Duodenal mucosa (tissue), 2 donors: ENCODE measurements around the gene UGT1A3.

ENCODE experiments used
- H3K27ac ChIP-seq: one replicate; pipeline ENCODE4 v1.7.0; 2013; ENCODE audit warnings: low read depth, low read length
- H3K27me3 ChIP-seq, 2 donors: one replicate each; pipeline ENCODE4 v1.7.0; 2013; ENCODE audit warnings: low read length in 2 of 2, control low read depth in 1 of 2; ENCODE audit not compliant: insufficient read depth in 2 of 2, control insufficient read depth in 1 of 2
- H3K36me3 ChIP-seq, 2 donors: one replicate each; pipeline ENCODE4 v1.7.0; 2013; ENCODE audit warnings: low read length in 2 of 2, control low read depth in 1 of 2; ENCODE audit not compliant: insufficient read depth in 2 of 2, control insufficient read depth in 1 of 2
- H3K4me1 ChIP-seq, 2 donors: one replicate each; pipeline ENCODE4 v1.7.0; 2013; ENCODE audit warnings: low read length in 2 of 2, control low read depth in 1 of 2; ENCODE audit not compliant: insufficient read depth in 2 of 2, control insufficient read depth in 1 of 2
- H3K4me3 ChIP-seq, 2 donors: one replicate each; pipeline ENCODE4 v1.7.0; 2013; ENCODE audit warnings: low read length in 2 of 2, low read depth in 1 of 2
- H3K9ac ChIP-seq, 2 donors: one replicate each; pipeline ENCODE4 v1.7.0; 2013; ENCODE audit warnings: low read length in 2 of 2, low read depth in 1 of 2
- H3K9me3 ChIP-seq, 2 donors: one replicate each; pipeline ENCODE4 v1.7.0; 2013; ENCODE audit warnings: low read length in 2 of 2, control low read depth in 1 of 2; ENCODE audit not compliant: control insufficient read depth in 1 of 2

UGT1A3 gene

GRCh38 chr2:233792720-233793119 lies 63.9 kb downstream of the UGT1A3 start:
- Histone ChIP-seq H3K27me3 (no peaks in the 10 kb centered on the region), H3K4me1 (peaks cover 0 to 7% of the 10 kb centered on the region in 2 donors), H3K4me3 (no peak overlapping the region), H3K36me3 (no peaks in the 10 kb centered on the region), H3K27ac (no peak overlapping the region), H3K9ac (no peak overlapping the region), H3K9me3 (no peaks in the 10 kb centered on the region)

DNA sequence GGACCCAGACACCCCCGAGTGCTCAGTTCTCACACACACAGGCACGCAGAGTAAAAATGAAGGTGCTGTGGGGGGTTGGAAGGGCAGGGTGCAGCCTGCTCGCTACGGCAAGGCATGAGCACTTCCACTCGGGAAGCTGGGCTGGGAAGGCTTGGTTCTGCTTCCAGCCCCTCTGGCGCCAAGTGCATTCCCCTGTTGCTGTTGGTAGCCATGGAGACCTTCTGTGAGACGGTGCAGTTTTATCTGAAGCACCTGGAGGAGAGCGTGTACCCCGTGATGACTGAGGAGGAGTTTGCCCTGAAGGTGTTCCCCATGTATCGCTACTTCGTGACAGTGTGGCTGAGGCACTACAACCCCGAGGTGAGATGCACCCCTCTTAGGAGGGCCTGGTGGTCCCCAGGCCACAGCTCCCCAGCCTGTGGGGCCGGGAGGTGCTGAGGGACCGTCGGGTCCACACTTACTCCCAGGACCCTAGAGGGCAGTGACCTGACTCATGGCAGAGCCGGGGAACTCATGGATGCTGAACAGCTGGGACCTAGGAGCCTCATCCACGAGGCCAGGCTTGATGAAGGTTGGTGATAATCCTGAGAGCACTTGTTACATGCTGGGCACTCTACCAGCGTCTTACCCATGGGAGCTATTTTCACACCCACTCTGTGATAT lies 64.8 kb downstream of the UGT1A3 start:
- no peaks in the 10 kb centered on the region for H3K9me3 ChIP-seq

GRCh38 chr2:233794128-233794658 lies 65.4 kb downstream of the UGT1A3 start:
- Histone ChIP-seq H3K27me3 (no peaks in the 10 kb centered on the region), H3K27ac (no peak overlapping the region), H3K4me1 (peaks cover 0 to 7% of the 10 kb centered on the region in 2 donors), H3K4me3 (no peak overlapping the region), H3K9ac (no peak overlapping the region), H3K9me3 (no peaks in the 10 kb centered on the region), H3K36me3 (no peaks in the 10 kb centered on the region)

More for the DNA sequence above, 64.8 kb downstream of the UGT1A3 start:
- Histone ChIP-seq H3K36me3 (no peaks in the 10 kb centered on the region), H3K9ac (no peak overlapping the region), H3K27ac (no peak overlapping the region), H3K27me3 (no peaks in the 10 kb centered on the region), H3K4me1 (peaks cover 0 to 7% of the 10 kb centered on the region in 2 donors), H3K4me3 (no peak overlapping the region)

DNA sequence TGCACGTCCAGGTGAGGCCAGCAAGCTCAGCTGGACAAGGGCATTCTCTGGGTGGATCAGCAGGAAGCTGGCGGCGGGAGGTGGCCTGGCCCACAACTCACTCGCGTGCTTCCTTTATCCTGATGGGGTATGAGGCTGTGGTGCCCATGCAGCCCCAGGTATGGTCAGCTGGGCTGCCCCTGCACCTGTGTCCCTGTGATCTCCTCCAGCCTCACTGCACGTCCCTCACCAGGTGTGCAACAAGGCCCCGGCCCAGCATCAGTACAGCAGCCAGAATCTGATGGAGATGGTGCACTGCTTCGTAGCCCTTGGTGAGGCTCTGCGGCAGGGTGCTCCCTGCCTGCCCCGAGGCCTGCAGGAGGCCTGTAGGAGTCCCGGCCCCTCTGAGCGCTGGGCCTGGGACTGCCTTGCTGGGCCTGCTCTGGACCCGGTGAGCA lies 66.9 kb downstream of the UGT1A3 start:
- Histone ChIP-seq H3K4me3 (no peak overlapping the region), H3K9me3 (no peaks in the 10 kb centered on the region), H3K9ac (no peak overlapping the region), H3K4me1 (peaks cover 0 to 7% of the 10 kb centered on the region in 2 donors), H3K27ac (no peak overlapping the region), H3K36me3 (no peaks in the 10 kb centered on the region), H3K27me3 (no peaks in the 10 kb centered on the region)

- H3K9me3 ChIP-seq, result no peaks in the 10 kb centered on the region
- H3K27ac ChIP-seq, result no peak overlapping the region
- H3K36me3 ChIP-seq, result no peaks in the 10 kb centered on the region
These were observed 67.4 kb downstream of the UGT1A3 start for GRCh38 chr2:233796254-233796653.

DNA sequence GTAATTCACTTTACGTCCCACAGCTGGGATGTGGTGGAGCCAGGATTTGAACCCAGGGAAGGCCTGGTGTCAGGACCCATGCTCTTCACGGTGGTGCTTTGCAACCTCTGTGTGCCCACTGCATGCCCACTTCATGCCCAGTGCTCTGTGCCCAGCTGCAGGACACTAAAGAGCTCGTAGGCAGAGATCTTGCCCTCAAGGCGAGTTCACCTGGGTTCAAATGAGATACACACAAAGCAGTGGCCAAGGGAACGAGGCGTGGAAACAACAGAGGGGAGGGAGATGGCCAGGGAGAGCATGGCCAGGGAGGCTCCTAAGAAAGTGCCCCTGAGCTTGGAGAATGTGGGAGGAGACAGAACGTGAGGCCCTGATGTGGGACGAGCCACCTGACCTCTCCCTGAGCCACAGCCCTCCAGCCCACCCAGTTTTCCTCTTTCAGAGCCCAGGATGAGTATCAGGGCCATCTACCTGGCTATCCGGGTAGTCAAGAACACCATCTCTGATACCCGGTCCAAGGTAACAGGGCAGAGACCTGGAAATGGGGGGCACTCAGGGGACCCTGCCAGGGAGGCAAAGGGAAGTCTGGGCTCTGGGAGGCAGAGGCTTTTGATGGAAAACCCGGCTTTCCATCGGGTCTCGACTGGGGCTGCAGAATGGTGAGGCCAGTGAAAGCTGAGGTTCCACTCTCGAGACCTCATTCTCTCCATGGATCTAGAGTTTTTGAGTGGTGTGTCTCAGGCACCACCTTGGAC lies 69.7 kb downstream of the UGT1A3 start:
- Histone ChIP-seq H3K9me3 (no peaks in the 10 kb centered on the region), H3K36me3 (no peaks in the 10 kb centered on the region), H3K27ac (no peak overlapping the region), H3K9ac (no peak overlapping the region), H3K27me3 (no peaks in the 10 kb centered on the region), H3K4me1 (peaks cover 0 to 3% of the 10 kb centered on the region in 2 donors), H3K4me3 (no peak overlapping the region)

More at GRCh38 chr2:233796254-233796653, 67.4 kb downstream of the UGT1A3 start:
- Histone ChIP-seq H3K9ac (no peak overlapping the region), H3K27me3 (no peaks in the 10 kb centered on the region), H3K4me1 (peaks cover 0 to 7% of the 10 kb centered on the region in 2 donors), H3K4me3 (no peak overlapping the region)

DNA sequence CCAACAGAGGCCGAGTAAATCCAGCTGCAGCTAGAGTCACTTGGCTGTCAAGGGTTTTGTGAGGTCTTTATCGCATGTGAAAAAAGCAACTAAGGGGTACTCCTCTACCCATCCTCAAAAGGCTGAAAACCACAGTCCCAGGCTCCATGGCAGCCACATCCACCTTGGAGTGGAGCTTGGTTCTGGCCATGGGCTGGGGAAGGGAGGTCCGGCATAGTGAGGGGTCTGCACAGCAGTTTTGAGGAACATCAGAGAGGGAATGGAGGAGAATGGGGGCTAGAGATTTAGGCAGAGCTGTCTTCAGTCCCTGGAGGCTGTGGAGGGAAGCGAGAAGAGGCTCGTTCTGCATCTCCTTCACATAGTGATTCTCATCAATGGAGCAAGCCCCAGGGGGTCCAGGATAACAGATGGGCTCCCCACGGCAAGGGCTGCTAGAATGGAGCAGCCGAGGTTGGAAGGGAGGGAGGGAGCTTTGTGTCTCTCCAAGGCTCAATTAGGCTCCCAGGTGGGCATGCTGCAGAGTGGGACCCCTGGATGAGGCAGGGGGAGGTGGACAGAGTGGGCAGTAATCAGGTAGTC lies 70.3 kb downstream of the UGT1A3 start:
- Histone ChIP-seq H3K27me3 (no peaks in the 10 kb centered on the region), H3K4me1 (no peaks in the 10 kb centered on the region), H3K27ac (no peak overlapping the region), H3K9me3 (no peaks in the 10 kb centered on the region), H3K4me3 (no peak overlapping the region), H3K9ac (no peak overlapping the region), H3K36me3 (no peaks in the 10 kb centered on the region)

- Histone ChIP-seq H3K36me3 (no peaks in the 10 kb centered on the region), H3K27me3 (no peaks in the 10 kb centered on the region), H3K27ac (no peak overlapping the region), H3K4me3 (no peak overlapping the region), H3K4me1 (no peaks in the 10 kb centered on the region), H3K9me3 (no peaks in the 10 kb centered on the region), H3K9ac (no peak overlapping the region)
These were observed 70.9 kb downstream of the UGT1A3 start for GRCh38 chr2:233799716-233800115.

GRCh38 chr2:233800208-233800607 lies 71.4 kb downstream of the UGT1A3 start:
- no peak overlapping the region for H3K4me3 ChIP-seq
- H3K36me3 ChIP-seq, result no peaks in the 10 kb centered on the region
- H3K4me1 ChIP-seq, result no peaks in the 10 kb centered on the region
- H3K9ac ChIP-seq, result no peak overlapping the region
- H3K27ac ChIP-seq, result no peak overlapping the region
- H3K27me3 ChIP-seq, result no peaks in the 10 kb centered on the region
- H3K9me3 ChIP-seq, result no peaks in the 10 kb centered on the region
